Stomach (tissue), 4 donors: ENCODE measurements around the gene ARRDC2.

ENCODE experiments used
- CTCF ChIP-seq, 7 experiments: fragments of 450-650 bp in 4 of 7; fragments of 200-600 bp in 3 of 7; sonication (generic) in 3 of 7; IDR thresholded peaks; one replicate each; pipeline ENCODE4 v1.5.1; 2016 to 2019; ENCODE audit warnings: antibody characterized with exemption in 7 of 7, control low read depth in 2 of 7, mild to moderate bottlenecking in 1 of 7
- POLR2AphosphoS5 ChIP-seq, 3 donors: sonication (generic); formaldehyde crosslinking; IDR thresholded peaks; one replicate each; pipeline ENCODE4 v1.6.1; 2016; ENCODE audit warnings: antibody characterized with exemption in 3 of 3

GRCh38 chr19:18016209-18016910 is 8.4 kb downstream of the ARRDC2 start:
- TF ChIP-seq CTCF (IDR thresholded peaks at IDR 0.05) (no peak), POLR2AphosphoS5 (IDR thresholded peaks at IDR 0.05) (no peak)
